ENCODE data around the gene TRIM69. TPM values are rescaled to one million over a fixed set of nuclear protein-coding genes. Genes with fewer than 3 reads are reported as not detected.

The TRIM69 gene
- total RNA-seq, 1 donor from 2014 or later, result 9.7 TPM

GRCh38 chr15:44801364-44801763, 65.0 kb downstream of the TRIM69 start:
- H3K4me3 Mint-ChIP-seq (ENCODE audit: unreplicated experiment), result no peak overlapping the region
- H3K9me3 Mint-ChIP-seq (ENCODE audit: low read depth), result no peaks in the 10 kb centered on the region
- no peak for DNase-seq (ENCODE audit: low spot score)
- H3K27me3 Mint-ChIP-seq (ENCODE audit: low read depth), result peaks cover 40% of the 10 kb centered on the region
- no peak for TF ChIP-seq CTCF (IDR thresholded peaks at IDR 0.05)
- H3K27ac Mint-ChIP-seq (ENCODE audit: unreplicated experiment), result no peak overlapping the region
- no peaks in the 10 kb centered on the region for H3K36me3 Mint-ChIP-seq (ENCODE audit: low read depth)
- H3K4me1 Mint-ChIP-seq (ENCODE audit: low read depth), result no peaks in the 10 kb centered on the region

- Mint-ChIP-seq H3K27ac (ENCODE audit: unreplicated experiment) (no peak overlapping the region), H3K4me1 (ENCODE audit: low read depth) (no peaks in the 10 kb centered on the region), H3K27me3 (ENCODE audit: low read depth) (peaks cover 44% of the 10 kb centered on the region), H3K4me3 (ENCODE audit: unreplicated experiment) (no peak overlapping the region), H3K9me3 (ENCODE audit: low read depth) (no peaks in the 10 kb centered on the region), H3K36me3 (ENCODE audit: low read depth) (no peaks in the 10 kb centered on the region)
- no peak for DNase-seq (ENCODE audit: low spot score)
- TF ChIP-seq CTCF (IDR thresholded peaks at IDR 0.05), result no peak
These were observed 65.5 kb downstream of the TRIM69 start for GRCh38 chr15:44801797-44802196.

- H3K27ac Mint-ChIP-seq (ENCODE audit: unreplicated experiment), result no peak overlapping the region
- H3K27me3 Mint-ChIP-seq (ENCODE audit: low read depth), result peaks cover 46% of the 10 kb centered on the region
- H3K36me3 Mint-ChIP-seq (ENCODE audit: low read depth), result no peaks in the 10 kb centered on the region
- H3K4me1 Mint-ChIP-seq (ENCODE audit: low read depth), result no peaks in the 10 kb centered on the region
- no peak for TF ChIP-seq CTCF (IDR thresholded peaks at IDR 0.05)
- no peaks in the 10 kb centered on the region for H3K9me3 Mint-ChIP-seq (ENCODE audit: low read depth)
- DNase-seq (ENCODE audit: low spot score), result no peak
- no peak overlapping the region for H3K4me3 Mint-ChIP-seq (ENCODE audit: unreplicated experiment)
These were observed 66.0 kb downstream of the TRIM69 start for GRCh38 chr15:44802336-44802735.

- Mint-ChIP-seq H3K9me3 (ENCODE audit: low read depth) (no peaks in the 10 kb centered on the region), H3K4me1 (ENCODE audit: low read depth) (no peaks in the 10 kb centered on the region), H3K27ac (ENCODE audit: unreplicated experiment) (no peak overlapping the region), H3K27me3 (ENCODE audit: low read depth) (peaks cover 60% of the 10 kb centered on the region), H3K36me3 (ENCODE audit: low read depth) (no peaks in the 10 kb centered on the region), H3K4me3 (ENCODE audit: unreplicated experiment) (no peak overlapping the region)
- DNase-seq (ENCODE audit: low spot score), result no peak
- no peak for TF ChIP-seq CTCF (IDR thresholded peaks at IDR 0.05)
These were observed 68.1 kb downstream of the TRIM69 start for GRCh38 chr15:44804298-44805046.

- no peaks in the 10 kb centered on the region for H3K36me3 Mint-ChIP-seq (ENCODE audit: low read depth)
These were observed 72.2 kb downstream of the TRIM69 start for GRCh38 chr15:44808557-44808956.

More at GRCh38 chr15:44808557-44808956, 72.2 kb downstream of the TRIM69 start:
- TF ChIP-seq CTCF (IDR thresholded peaks at IDR 0.05), result no peak
- no peak overlapping the region for H3K4me3 Mint-ChIP-seq (ENCODE audit: unreplicated experiment)
- H3K4me1 Mint-ChIP-seq (ENCODE audit: low read depth), result no peaks in the 10 kb centered on the region
- H3K9me3 Mint-ChIP-seq (ENCODE audit: low read depth), result no peaks in the 10 kb centered on the region
- no peak overlapping the region for H3K27ac Mint-ChIP-seq (ENCODE audit: unreplicated experiment)
- DNase-seq (ENCODE audit: low spot score), result no peak
- peaks cover 67% of the 10 kb centered on the region for H3K27me3 Mint-ChIP-seq (ENCODE audit: low read depth)

All from chondrocyte (in vitro differentiated cells).